Measurements from ENCODE around the gene USP9X.

GRCh38 chrX:41105005-41105404 is 19.8 kb downstream of the USP9X start:
- TF ChIP-seq, protein P1, sequence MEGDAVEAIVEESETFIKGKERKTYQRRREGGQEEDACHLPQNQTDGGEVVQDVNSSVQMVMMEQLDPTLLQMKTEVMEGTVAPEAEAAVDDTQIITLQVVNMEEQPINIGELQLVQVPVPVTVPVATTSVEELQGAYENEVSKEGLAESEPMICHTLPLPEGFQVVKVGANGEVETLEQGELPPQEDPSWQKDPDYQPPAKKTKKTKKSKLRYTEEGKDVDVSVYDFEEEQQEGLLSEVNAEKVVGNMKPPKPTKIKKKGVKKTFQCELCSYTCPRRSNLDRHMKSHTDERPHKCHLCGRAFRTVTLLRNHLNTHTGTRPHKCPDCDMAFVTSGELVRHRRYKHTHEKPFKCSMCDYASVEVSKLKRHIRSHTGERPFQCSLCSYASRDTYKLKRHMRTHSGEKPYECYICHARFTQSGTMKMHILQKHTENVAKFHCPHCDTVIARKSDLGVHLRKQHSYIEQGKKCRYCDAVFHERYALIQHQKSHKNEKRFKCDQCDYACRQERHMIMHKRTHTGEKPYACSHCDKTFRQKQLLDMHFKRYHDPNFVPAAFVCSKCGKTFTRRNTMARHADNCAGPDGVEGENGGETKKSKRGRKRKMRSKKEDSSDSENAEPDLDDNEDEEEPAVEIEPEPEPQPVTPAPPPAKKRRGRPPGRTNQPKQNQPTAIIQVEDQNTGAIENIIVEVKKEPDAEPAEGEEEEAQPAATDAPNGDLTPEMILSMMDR (IDR thresholded peaks at IDR 0.05) = no peak
- TF ChIP-seq EP300 (IDR thresholded peaks at IDR 0.05; ENCODE audit: low read depth) (no peak), POLR2A (IDR thresholded peaks at IDR 0.05) (no peak), POLR2AphosphoS5 (IDR thresholded peaks at IDR 0.05) (no peak)

Data from transverse colon (tissue), 4 donors.